Body of pancreas (tissue), 4 donors: ENCODE results near the gene SEC31A.
"Not testable (repeated sequence)": the region's sequence is repeated elsewhere in the genome, so short reads cannot be mapped to it uniquely, and the experiment has no call there.

Experiments
- CTCF ChIP-seq, 7 experiments: fragments of 450-650 bp in 4 of 7; fragments of 200-600 bp in 3 of 7; sonication (generic) in 3 of 7; IDR thresholded peaks; one replicate each; pipeline ENCODE4 v1.5.1; 2016 to 2019; ENCODE audit warnings: antibody characterized with exemption in 7 of 7
- POLR2A ChIP-seq, 3 donors: fragments of 450-650 bp; IDR thresholded peaks; one replicate each; pipeline ENCODE4 v1.6.1; 2016; ENCODE audit warnings: antibody characterized with exemption in 3 of 3, mild to moderate bottlenecking in 2 of 3

- not testable (repeated sequence) for TF ChIP-seq CTCF, POLR2A (IDR thresholded peaks at IDR 0.05)
These were observed 74.1 kb downstream of the SEC31A start for GRCh38 chr4:82816874-82817273.
